CD14-positive monocyte (primary cell): ENCODE measurements around the gene GPR3. TPM values are rescaled to one million over a fixed set of nuclear protein-coding genes. Genes with fewer than 3 reads are reported as not detected.

Experiments
- DNase-seq, 3 donors: peaks; one replicate each; pipeline ENCODE4 v3.0.0-alpha.2; 2011 to 2022
- H2AFZ ChIP-seq: 2 replicates; pipeline ENCODE4 v1.6.0; 2012; ENCODE audit warnings: mild to moderate bottlenecking, low read depth, low read length, inconsistent platforms; ENCODE audit not compliant: insufficient read depth, poor library complexity, severe bottlenecking
- H3K27ac ChIP-seq, 2 donors: 1 replicate in 1 of 2; 2 replicates in 1 of 2; pipeline ENCODE4 v1.5.1; 2012 to 2013; ENCODE audit warnings: low read length in 2 of 2, control low read depth in 1 of 2, inconsistent platforms in 1 of 2, low read depth in 1 of 2, mild to moderate bottlenecking in 1 of 2
- H3K27me3 ChIP-seq, 2 donors: one replicate each; pipeline versions ENCODE4 v1.6.0 to v1.6.1; 2011 to 2013; ENCODE audit warnings: low read length in 2 of 2; ENCODE audit not compliant: control insufficient read depth in 2 of 2, insufficient read depth in 2 of 2
- H3K36me3 ChIP-seq, 2 donors: replicated peaks in 1 of 2; 1 replicate in 1 of 2; 2 replicates in 1 of 2; pipeline versions ENCODE4 v1.5.1 to v1.6.1; 2012 to 2013; ENCODE audit warnings: low read length in 2 of 2, control low read depth in 1 of 2, inconsistent platforms in 1 of 2, mild to moderate bottlenecking in 1 of 2; ENCODE audit not compliant: insufficient read depth in 2 of 2, control insufficient read depth in 1 of 2
- H3K4me1 ChIP-seq, 2 donors: 1 replicate in 1 of 2; 2 replicates in 1 of 2; pipeline versions ENCODE4 v1.5.1 to v1.6.1; 2012 to 2013; ENCODE audit warnings: low read length in 2 of 2, control low read depth in 1 of 2, inconsistent platforms in 1 of 2, mild to moderate bottlenecking in 1 of 2, moderate library complexity in 1 of 2; ENCODE audit not compliant: insufficient read depth in 2 of 2, control insufficient read depth in 1 of 2
- H3K4me2 ChIP-seq: replicated peaks from 2 replicates; pipeline ENCODE3; 2012; ENCODE audit warnings: low read length, moderate library complexity, mild to moderate bottlenecking; ENCODE audit not compliant: poor library complexity, severe bottlenecking; ENCODE audit errors: extremely low read depth
- H3K4me3 ChIP-seq, 3 experiments: fragments of 200-600 bp in 1 of 3; sonication (generic) in 1 of 3; replicated peaks in 1 of 3; 1 replicate in 2 of 3; 2 replicates in 1 of 3; pipeline ENCODE4 v1.5.1; 2011 to 2013; ENCODE audit warnings: low read length in 3 of 3, mild to moderate bottlenecking in 3 of 3, control low read depth in 2 of 3, low read depth in 2 of 3, inconsistent platforms in 1 of 3, moderate library complexity in 1 of 3
- H3K79me2 ChIP-seq: 2 replicates; pipeline ENCODE4 v1.6.0; 2012; ENCODE audit warnings: mild to moderate bottlenecking, control low read depth, inconsistent platforms, low read length, moderate library complexity; ENCODE audit not compliant: insufficient read depth
- H3K9ac ChIP-seq: 2 replicates; pipeline ENCODE4 v1.6.0; 2017; ENCODE audit warnings: low read length, mild to moderate bottlenecking; ENCODE audit not compliant: insufficient read depth, poor library complexity, severe bottlenecking
- H3K9me3 ChIP-seq, 2 donors: replicated peaks in 1 of 2; 1 replicate in 1 of 2; 2 replicates in 1 of 2; pipeline versions ENCODE4 v1.5.1 to v1.6.1; 2012 to 2013; ENCODE audit warnings: low read length in 2 of 2, control low read depth in 1 of 2; ENCODE audit not compliant: control insufficient read depth in 1 of 2, insufficient read depth in 1 of 2
- H4K20me1 ChIP-seq: 2 replicates; pipeline ENCODE4 v1.6.0; 2012; ENCODE audit warnings: mild to moderate bottlenecking, low read length, control low read depth, moderate library complexity; ENCODE audit not compliant: insufficient read depth
- H3K27ac Mint-ChIP-seq, 7 donors: one replicate each; pipeline ENCODE4 v1.8.0; 2020; ENCODE audit warnings: mild to moderate bottlenecking in 7 of 7, mixed read lengths in 7 of 7, moderate library complexity in 6 of 7, inconsistent platforms in 2 of 7
- H3K27me3 Mint-ChIP-seq, 3 donors: one replicate each; pipeline ENCODE4 v1.8.0; 2021 to 2022; ENCODE audit warnings: low read depth in 3 of 3, mild to moderate bottlenecking in 3 of 3, mixed read lengths in 3 of 3, moderate library complexity in 3 of 3, inconsistent platforms in 1 of 3
- H3K36me3 Mint-ChIP-seq, 2 donors: one replicate each; pipeline ENCODE4 v1.8.0; 2020; ENCODE audit warnings: mixed read lengths in 2 of 2, inconsistent platforms in 1 of 2, mild to moderate bottlenecking in 1 of 2
- H3K4me1 Mint-ChIP-seq: one replicate; pipeline ENCODE4 v1.8.0; 2020; ENCODE audit warnings: mild to moderate bottlenecking, mixed read lengths
- H3K4me3 Mint-ChIP-seq, 2 donors: one replicate each; pipeline ENCODE4 v1.8.0; 2020; ENCODE audit warnings: mild to moderate bottlenecking in 2 of 2, mixed read lengths in 2 of 2, moderate library complexity in 1 of 2
- H3K9me3 Mint-ChIP-seq, 7 donors: one replicate each; pipeline ENCODE4 v1.8.0; 2020 to 2022; ENCODE audit warnings: mixed read lengths in 7 of 7, mild to moderate bottlenecking in 6 of 7, moderate library complexity in 6 of 7, inconsistent platforms in 2 of 7
- CTCF ChIP-seq: fragments of 200-600 bp; IDR thresholded peaks from one replicate; pipeline ENCODE4 v1.8.0; 2022; ENCODE audit warnings: antibody characterized with exemption, mild to moderate bottlenecking
- WGBS: methylation state at CpG from one replicate; pipeline ENCODE4 v1.1.5; 2013; ENCODE audit warnings: missing lambda C conversion rate; ENCODE audit not compliant: insufficient coverage; 5-methylcytosine and 5-hydroxymethylcytosine counted together
- intact Hi-C, 2 donors: fragments of 100-400 bp; cut with micrococcal nuclease; formaldehyde crosslinking; loops; one replicate each; pipeline versions ENCODE4 v1.15.0 to v1.15.1; 2023
- polyA plus RNA-seq, 3 donors: library from polyadenylated mRNA; depleted of rRNA in 1 of 3; unstranded in 2 of 3; stranded (reverse) in 1 of 3; fragments of 300-500 nt in 2 of 3; fragments of >200 nt in 1 of 3; fragmentation: Illumina TruSeq in 2 of 3; gene quantifications; 1 replicate in 2 of 3; 2 replicates in 1 of 3; pipeline ENCODE4 v1.2.3, GENCODE V29; 2012 to 2021

Gene GPR3
- polyA plus RNA-seq, 3 donors = 0.26 to 2.7 TPM; not detected in 1

- Histone ChIP-seq H3K27me3 (peaks cover 0 to 17% of the 10 kb centered on the region in 2 donors), H2AFZ (no peak overlapping the region), H3K4me3 (no peak overlapping the region), H4K20me1 (peaks cover 7% of the 10 kb centered on the region), H3K9ac (no peak overlapping the region), H3K9me3 (no peaks in the 10 kb centered on the region), H3K27ac (no peak overlapping the region), H3K36me3 (no peaks in the 10 kb centered on the region), H3K4me2 (no peak overlapping the region), H3K4me1 (peaks cover 16 to 18% of the 10 kb centered on the region in 2 donors), H3K79me2 (no peaks in the 10 kb centered on the region)
- H3K4me1 Mint-ChIP-seq = peaks cover 16% of the 10 kb centered on the region
- WGBS = 0% methylated on average over 6 of the region's 10 CpGs
- peaks cover 0 to 5% (median 0%) of the 10 kb centered on the region in 7 donors for H3K9me3 Mint-ChIP-seq
- DNase-seq = peak; percentile 67 to 76 (median 69)
- H3K36me3 Mint-ChIP-seq = no peaks in the 10 kb centered on the region
- peak; percentile 95 for TF ChIP-seq CTCF
- peaks cover 13 to 25% (median 20%) of the 10 kb centered on the region in 3 donors for H3K27me3 Mint-ChIP-seq
- intact Hi-C loops = loop anchor here (1.0 to 10.0 kb wide), 5 partner anchors 37 to 291 kb away; no protein-coding TSS in a partner anchor
- peak overlapping the region in 1 of 7 donors; percentile 68 for H3K27ac Mint-ChIP-seq
- no peak overlapping the region for H3K4me3 Mint-ChIP-seq
Observed at GRCh38 chr1:27395441-27396195, 3.2 kb downstream of the GPR3 start.

GRCh38 chr1:27397110-27397509 lies 4.7 kb downstream of the GPR3 start:
- peaks cover 18% of the 10 kb centered on the region for H4K20me1 ChIP-seq
- H2AFZ ChIP-seq = no peak overlapping the region
- Mint-ChIP-seq H3K9me3 (peaks cover 0 to 5% (median 0%) of the 10 kb centered on the region in 7 donors), H3K27ac (peak overlapping the region in 1 of 7 donors; percentile 69), H3K4me1 (peaks cover 7% of the 10 kb centered on the region), H3K27me3 (peaks cover 8 to 13% (median 8%) of the 10 kb centered on the region in 3 donors), H3K36me3 (no peaks in the 10 kb centered on the region), H3K4me3 (no peak overlapping the region)
- no peaks in the 10 kb centered on the region for H3K36me3 ChIP-seq
- 96% methylated on average over 3 of the region's 3 CpGs for WGBS
- TF ChIP-seq CTCF = no peak
- no peak overlapping the region for H3K4me2 ChIP-seq
- H3K9me3 ChIP-seq = no peaks in the 10 kb centered on the region
- H3K4me3 ChIP-seq = no peak overlapping the region
- H3K9ac ChIP-seq = no peak overlapping the region
- peaks cover 0 to 6% of the 10 kb centered on the region in 2 donors for H3K27me3 ChIP-seq
- peaks cover 7 to 9% of the 10 kb centered on the region in 2 donors for H3K4me1 ChIP-seq
- H3K79me2 ChIP-seq = no peaks in the 10 kb centered on the region
- no peak for DNase-seq
- H3K27ac ChIP-seq = no peak overlapping the region
- intact Hi-C loops = loop anchor here in 1 of 2 donors (5.0 to 10.0 kb wide), 2 partner anchors 40 to 292 kb away; no protein-coding TSS in a partner anchor
